ENCODE results near the gene MRPS26. TPM values are rescaled to one million over a fixed set of nuclear protein-coding genes. Genes with fewer than 3 reads are reported as not detected.

Gene MRPS26
- total and polyA plus RNA-seq, 7 donors: 33.5 to 71.7 (median 61.3) TPM

DNA sequence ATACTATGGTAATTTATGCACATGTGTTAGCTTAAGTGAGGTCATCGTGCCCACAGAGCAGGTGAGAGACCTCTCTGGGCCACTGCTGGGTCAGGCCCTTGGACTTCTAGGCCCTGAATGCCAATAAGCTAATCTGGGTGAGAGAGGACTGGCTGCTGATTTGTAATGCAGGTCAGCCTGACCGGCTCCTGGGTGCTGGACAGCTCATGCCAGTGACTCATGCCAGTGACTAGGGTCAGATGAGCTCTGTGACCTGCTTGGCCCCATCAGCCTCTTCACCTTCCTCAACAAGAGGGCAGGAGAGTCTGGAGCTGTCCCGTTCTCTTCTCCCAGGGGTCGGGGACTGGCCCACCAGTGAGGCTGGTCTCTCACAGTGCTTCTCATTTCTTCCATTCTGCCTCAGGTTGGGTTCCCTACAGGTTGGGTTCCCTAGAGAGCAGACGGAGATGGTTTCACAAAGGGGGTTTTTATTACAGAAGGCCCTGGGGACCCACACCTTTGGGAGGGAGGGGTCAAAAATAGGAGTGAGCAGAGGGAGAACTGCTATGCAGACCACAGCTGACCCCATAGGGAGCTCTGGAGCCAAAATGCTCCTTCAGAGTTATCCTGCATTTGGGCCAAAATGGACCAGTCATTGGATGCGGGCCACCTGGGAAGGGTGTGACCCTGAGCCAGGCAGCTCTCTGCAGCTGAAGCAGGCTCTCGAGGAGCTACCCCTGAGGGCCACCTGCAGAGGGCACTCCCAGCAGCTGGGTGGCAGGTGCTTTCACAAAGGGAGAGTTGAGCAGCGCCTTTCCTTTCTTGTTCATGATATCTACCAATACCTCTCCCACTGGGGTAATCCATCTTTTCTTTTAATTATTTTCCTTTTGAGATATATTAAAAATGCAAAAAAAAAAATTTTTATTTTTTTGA lies 23.4 kb downstream of the MRPS26 start:
- H3K4me1 ChIP-seq: peaks cover 0 to 13% (median 11%) of the 10 kb centered on the region in 4 donors
- intact Hi-C loops (cut with DNase I): no loop called here
- no peaks in the 10 kb centered on the region for H3K36me3 ChIP-seq
- 62 to 80% methylated on average over 8 of the region's 8 CpGs for WGBS, 2 donors
- no peak overlapping the region for H3K27ac ChIP-seq
- peaks cover 19 to 34% (median 30%) of the 10 kb centered on the region in 3 donors for H3K27me3 ChIP-seq
- TF ChIP-seq, protein P1, sequence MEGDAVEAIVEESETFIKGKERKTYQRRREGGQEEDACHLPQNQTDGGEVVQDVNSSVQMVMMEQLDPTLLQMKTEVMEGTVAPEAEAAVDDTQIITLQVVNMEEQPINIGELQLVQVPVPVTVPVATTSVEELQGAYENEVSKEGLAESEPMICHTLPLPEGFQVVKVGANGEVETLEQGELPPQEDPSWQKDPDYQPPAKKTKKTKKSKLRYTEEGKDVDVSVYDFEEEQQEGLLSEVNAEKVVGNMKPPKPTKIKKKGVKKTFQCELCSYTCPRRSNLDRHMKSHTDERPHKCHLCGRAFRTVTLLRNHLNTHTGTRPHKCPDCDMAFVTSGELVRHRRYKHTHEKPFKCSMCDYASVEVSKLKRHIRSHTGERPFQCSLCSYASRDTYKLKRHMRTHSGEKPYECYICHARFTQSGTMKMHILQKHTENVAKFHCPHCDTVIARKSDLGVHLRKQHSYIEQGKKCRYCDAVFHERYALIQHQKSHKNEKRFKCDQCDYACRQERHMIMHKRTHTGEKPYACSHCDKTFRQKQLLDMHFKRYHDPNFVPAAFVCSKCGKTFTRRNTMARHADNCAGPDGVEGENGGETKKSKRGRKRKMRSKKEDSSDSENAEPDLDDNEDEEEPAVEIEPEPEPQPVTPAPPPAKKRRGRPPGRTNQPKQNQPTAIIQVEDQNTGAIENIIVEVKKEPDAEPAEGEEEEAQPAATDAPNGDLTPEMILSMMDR (IDR thresholded peaks at IDR 0.05): no peak
- TF ChIP-seq EP300 (IDR thresholded peaks at IDR 0.05) (no peak), POLR2AphosphoS5 (IDR thresholded peaks at IDR 0.05) (no peak), POLR2A (IDR thresholded peaks at IDR 0.05) (no peak)
- no peaks in the 10 kb centered on the region for H3K9me3 ChIP-seq
- H3K4me3 ChIP-seq: no peak overlapping the region
- DNase-seq: no peak

DNA sequence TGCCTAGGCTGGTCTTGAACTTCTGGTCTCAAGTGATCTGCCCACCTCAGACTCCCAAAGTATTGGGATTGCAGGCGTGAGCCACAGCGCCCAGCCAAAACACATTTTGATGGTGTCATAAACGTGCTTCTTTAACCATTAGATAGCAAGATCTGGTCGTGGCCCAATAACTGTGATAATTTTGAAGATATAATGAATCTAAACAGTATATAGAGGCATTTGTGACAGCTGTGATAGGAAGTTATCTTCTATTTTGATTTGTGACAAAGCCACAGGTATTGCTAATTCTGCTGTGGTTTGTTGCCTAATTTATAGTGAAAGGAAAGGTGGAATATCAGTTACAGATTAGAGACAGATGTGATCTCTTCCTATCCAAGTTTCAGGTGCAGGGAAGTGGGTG lies 24.9 kb downstream of the MRPS26 start:
- peaks cover 0 to 13% (median 11%) of the 10 kb centered on the region in 4 donors for H3K4me1 ChIP-seq
- no peak overlapping the region for H3K4me3 ChIP-seq
- no peaks in the 10 kb centered on the region for H3K36me3 ChIP-seq
- TF ChIP-seq, protein P1 (IDR thresholded peaks at IDR 0.05): no peak
- TF ChIP-seq EP300 (IDR thresholded peaks at IDR 0.05) (no peak), POLR2A (IDR thresholded peaks at IDR 0.05) (no peak), POLR2AphosphoS5 (IDR thresholded peaks at IDR 0.05) (no peak)
- H3K9me3 ChIP-seq: no peaks in the 10 kb centered on the region
- intact Hi-C loops (cut with DNase I): no loop called here
- no peak overlapping the region for H3K27ac ChIP-seq
- DNase-seq: no peak
- H3K27me3 ChIP-seq: peaks cover 19 to 34% (median 30%) of the 10 kb centered on the region in 3 donors
- 36 to 82% methylated on average over 4 of the region's 4 CpGs for WGBS, 2 donors

DNA sequence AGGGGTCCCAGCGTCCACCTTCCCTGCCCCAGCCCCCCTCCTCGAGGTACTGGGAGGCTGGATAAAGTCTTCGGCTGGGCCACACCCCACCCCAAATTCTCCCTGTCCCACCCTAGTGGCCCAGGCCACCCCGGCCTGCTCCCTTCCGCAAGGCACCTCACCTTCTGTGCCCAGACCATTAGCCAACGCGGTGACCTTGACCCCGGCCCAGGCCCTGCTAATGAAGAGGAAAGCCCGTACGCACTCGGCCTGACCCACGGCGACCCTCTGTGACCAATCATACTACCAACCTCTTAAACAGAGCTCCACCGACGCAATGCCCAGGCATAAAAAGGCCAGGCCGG lies 25.4 kb downstream of the MRPS26 start:
- peaks cover 0 to 13% (median 11%) of the 10 kb centered on the region in 4 donors for H3K4me1 ChIP-seq
- intact Hi-C loops (cut with DNase I): no loop called here
- no peak for DNase-seq
- WGBS, 2 donors: 75 to 77% methylated on average over 16 of the region's 16 CpGs
- H3K4me3 ChIP-seq: peak overlapping the region; percentile 25 to 54 (median 48)
- no peak overlapping the region for H3K27ac ChIP-seq
- TF ChIP-seq, protein P1 (IDR thresholded peaks at IDR 0.05): no peak
- TF ChIP-seq POLR2A (IDR thresholded peaks at IDR 0.05) (no peak), POLR2AphosphoS5 (IDR thresholded peaks at IDR 0.05) (no peak), EP300 (IDR thresholded peaks at IDR 0.05) (no peak)
- H3K9me3 ChIP-seq: no peaks in the 10 kb centered on the region
- no peaks in the 10 kb centered on the region for H3K36me3 ChIP-seq
- peaks cover 19 to 34% (median 30%) of the 10 kb centered on the region in 3 donors for H3K27me3 ChIP-seq

DNA sequence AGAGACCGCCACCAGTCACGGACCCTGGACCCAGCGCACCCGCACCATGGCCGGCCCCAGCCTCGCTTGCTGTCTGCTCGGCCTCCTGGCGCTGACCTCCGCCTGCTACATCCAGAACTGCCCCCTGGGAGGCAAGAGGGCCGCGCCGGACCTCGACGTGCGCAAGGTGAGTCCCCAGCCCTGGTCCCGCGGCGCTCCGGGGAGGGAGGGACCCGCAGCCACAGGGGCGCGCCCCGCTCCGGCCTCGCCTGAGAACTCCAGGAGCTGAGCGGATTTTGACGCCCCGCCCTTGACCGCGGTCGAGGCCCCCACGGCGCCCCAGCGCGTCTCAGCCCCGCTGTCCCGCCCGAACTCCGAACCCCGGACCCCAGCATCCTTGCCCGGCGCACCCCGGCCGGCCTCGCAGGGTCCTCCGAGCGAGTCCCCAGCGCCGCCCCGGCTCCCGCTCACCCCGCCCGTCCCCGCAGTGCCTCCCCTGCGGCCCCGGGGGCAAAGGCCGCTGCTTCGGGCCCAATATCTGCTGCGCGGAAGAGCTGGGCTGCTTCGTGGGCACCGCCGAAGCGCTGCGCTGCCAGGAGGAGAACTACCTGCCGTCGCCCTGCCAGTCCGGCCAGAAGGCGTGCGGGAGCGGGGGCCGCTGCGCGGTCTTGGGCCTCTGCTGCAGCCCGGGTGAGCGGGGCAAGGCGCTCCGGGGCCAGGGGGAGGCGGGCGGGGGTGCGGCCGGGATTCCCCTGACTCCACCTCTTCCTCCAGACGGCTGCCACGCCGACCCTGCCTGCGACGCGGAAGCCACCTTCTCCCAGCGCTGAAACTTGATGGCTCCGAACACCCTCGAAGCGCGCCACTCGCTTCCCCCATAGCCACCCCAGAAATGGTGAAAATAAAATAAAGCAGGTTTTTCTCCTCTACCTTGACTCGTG lies 26.0 kb downstream of the MRPS26 start, which contains the start of gene OXT:
Gene OXT, plus strand, starts transcription at position 11 of the 920 bp plus-strand sequence. Its CDS starts 36 bp downstream, at position 47.
- no peaks in the 10 kb centered on the region for H3K36me3 ChIP-seq
- H3K27ac ChIP-seq: peak within 1 kb of the TSS in 1 of 4 donors; percentile 4
- no peaks in the 10 kb centered on the region for H3K9me3 ChIP-seq
- H3K4me3 ChIP-seq: peak within 1 kb of the TSS; percentile 25 to 54 (median 48)
- DNase-seq: no peak
- H3K27me3 ChIP-seq: peaks cover 19 to 34% (median 30%) of the 10 kb centered on the region in 3 donors
- intact Hi-C loops (cut with DNase I): no loop called here
- H3K4me1 ChIP-seq: peaks cover 0 to 13% (median 11%) of the 10 kb centered on the region in 4 donors
- TF ChIP-seq POLR2AphosphoS5 (IDR thresholded peaks at IDR 0.05): no peak
- TF ChIP-seq, protein P1 (IDR thresholded peaks at IDR 0.05): no peak
- no peak for TF ChIP-seq EP300 (IDR thresholded peaks at IDR 0.05)
- TF ChIP-seq POLR2A (IDR thresholded peaks at IDR 0.05): no peak
- 8 to 11% methylated on average over 95 of the region's 95 CpGs for WGBS, 2 donors
